H9 (cell line): ENCODE data around the gene CHPF2. TPM values are rescaled to one million over a fixed set of nuclear protein-coding genes. Genes with fewer than 3 reads are reported as not detected.

Experiments used
- DNase-seq: peaks from one replicate; pipeline ENCODE4 v3.0.0-alpha.2; 2017
- H2AFZ ChIP-seq: one replicate; pipeline ENCODE4 v1.6.1; 2013; ENCODE audit warnings: mild to moderate bottlenecking, low read length, control low read depth, moderate library complexity
- H2AK5ac ChIP-seq: 2 replicates; pipeline ENCODE4 v1.6.1; 2013; ENCODE audit warnings: low read length, control low read depth, mixed read lengths; ENCODE audit not compliant: insufficient read length
- H2BK120ac ChIP-seq: one replicate; pipeline ENCODE4 v1.6.1; 2013; ENCODE audit warnings: low read depth, mild to moderate bottlenecking, low read length, control low read depth, inconsistent platforms; ENCODE audit not compliant: poor library complexity, severe bottlenecking
- H2BK12ac ChIP-seq: 2 replicates; pipeline ENCODE4 v1.6.1; 2013; ENCODE audit warnings: low read length, control low read depth, mixed read lengths, low read depth; ENCODE audit not compliant: insufficient read length
- H2BK15ac ChIP-seq: 2 replicates; pipeline ENCODE4 v1.6.1; 2013; ENCODE audit warnings: low read depth, low read length, control low read depth
- H2BK20ac ChIP-seq: one replicate; pipeline ENCODE4 v1.6.1; 2013; ENCODE audit warnings: low read depth, mild to moderate bottlenecking, low read length, control low read depth, inconsistent platforms; ENCODE audit not compliant: poor library complexity, severe bottlenecking
- H2BK5ac ChIP-seq: 2 replicates; pipeline ENCODE4 v1.6.1; 2013; ENCODE audit warnings: low read length, control low read depth, mixed read lengths; ENCODE audit not compliant: insufficient read length
- H3K14ac ChIP-seq: 2 replicates; pipeline ENCODE4 v1.6.1; 2013; ENCODE audit warnings: low read length, control low read depth; ENCODE audit not compliant: insufficient read depth
- H3K18ac ChIP-seq: 2 replicates; pipeline ENCODE4 v1.6.1; 2013; ENCODE audit warnings: low read depth, mild to moderate bottlenecking, mixed read lengths, low read length, control low read depth; ENCODE audit not compliant: insufficient read length
- H3K23ac ChIP-seq: 2 replicates; pipeline ENCODE4 v1.6.1; 2013; ENCODE audit warnings: low read length, control low read depth, mixed read lengths, low read depth; ENCODE audit not compliant: insufficient read length
- H3K23me2 ChIP-seq: 2 replicates; pipeline ENCODE4 v1.6.1; 2013; ENCODE audit warnings: low read depth, mild to moderate bottlenecking, mixed read lengths, low read length, control low read depth; ENCODE audit not compliant: insufficient read length, poor library complexity, severe bottlenecking
- H3K27ac ChIP-seq: 2 replicates; pipeline ENCODE4 v1.5.1; 2013; ENCODE audit warnings: low read length, control low read depth, mixed read lengths, low read depth; ENCODE audit not compliant: insufficient read length
- H3K27me3 ChIP-seq: 2 replicates; pipeline ENCODE4 v1.6.1; 2013; ENCODE audit warnings: low read length, control low read depth, inconsistent platforms; ENCODE audit not compliant: insufficient read depth
- H3K4ac ChIP-seq: 2 replicates; pipeline ENCODE4 v1.6.1; 2013; ENCODE audit warnings: low read depth, mild to moderate bottlenecking, control low read depth, inconsistent platforms, low read length, moderate library complexity
- H3K4me1 ChIP-seq: 2 replicates; pipeline ENCODE4 v1.6.1; 2013; ENCODE audit warnings: low read length, control low read depth, inconsistent platforms; ENCODE audit not compliant: insufficient read depth
- H3K4me2 ChIP-seq: 2 replicates; pipeline ENCODE4 v1.6.1; 2013; ENCODE audit warnings: low read length, control low read depth, mixed read lengths; ENCODE audit not compliant: insufficient read length, insufficient read depth
- H3K56ac ChIP-seq: 2 replicates; pipeline ENCODE4 v1.6.1; 2013; ENCODE audit warnings: low read depth, mild to moderate bottlenecking, mixed read lengths, low read length, control low read depth; ENCODE audit not compliant: insufficient read length
- H3K79me1 ChIP-seq: 2 replicates; pipeline ENCODE4 v1.6.1; 2013; ENCODE audit warnings: low read depth, mild to moderate bottlenecking, moderate library complexity, low read length, control low read depth, inconsistent platforms; ENCODE audit not compliant: insufficient read depth, poor library complexity, severe bottlenecking
- H3K79me2 ChIP-seq: 2 replicates; pipeline ENCODE4 v1.6.1; 2013; ENCODE audit warnings: low read length, control low read depth, inconsistent platforms; ENCODE audit not compliant: insufficient read depth
- H3K9ac ChIP-seq: 2 replicates; pipeline ENCODE4 v1.6.1; 2013; ENCODE audit warnings: low read length, control low read depth, mixed read lengths; ENCODE audit not compliant: insufficient read length; ENCODE audit errors: extremely low read depth
- H3K9me3 ChIP-seq: one replicate; pipeline ENCODE4 v1.6.1; 2013; ENCODE audit warnings: low read depth, low read length, inconsistent platforms; ENCODE audit not compliant: control insufficient read depth
- H3T11ph ChIP-seq: one replicate; pipeline ENCODE4 v1.6.1; 2013; ENCODE audit warnings: mild to moderate bottlenecking, low read length, control low read depth, inconsistent platforms
- H4K20me1 ChIP-seq: one replicate; pipeline ENCODE4 v1.6.1; 2013; ENCODE audit not compliant: control insufficient read depth, insufficient read length, insufficient read depth
- H4K5ac ChIP-seq: 2 replicates; pipeline ENCODE4 v1.6.1; 2013; ENCODE audit warnings: low read depth, mild to moderate bottlenecking, mixed read lengths, low read length, control low read depth; ENCODE audit not compliant: insufficient read length
- H4K8ac ChIP-seq: replicated peaks from 2 replicates; pipeline ENCODE4 v1.6.1; 2013; ENCODE audit warnings: low read length, control low read depth, mixed read lengths, low read depth; ENCODE audit not compliant: insufficient read length
- H4K91ac ChIP-seq: 2 replicates; pipeline ENCODE4 v1.6.1; 2013; ENCODE audit warnings: low read depth, mild to moderate bottlenecking, moderate library complexity, mixed read lengths, low read length, control low read depth; ENCODE audit not compliant: insufficient read length
- H3K27ac Mint-ChIP-seq, 3 experiments: 2 replicates in 2 of 3; 3 replicates in 1 of 3; pipeline ENCODE4 v1.8.0; 2020 to 2021; ENCODE audit warnings: mixed read lengths in 3 of 3, mild to moderate bottlenecking in 1 of 3, moderate library complexity in 1 of 3
- H3K27me3 Mint-ChIP-seq: 2 replicates; pipeline ENCODE4 v1.8.0; 2021; ENCODE audit warnings: low read depth, mild to moderate bottlenecking, moderate library complexity, mixed read lengths
- H3K36me3 Mint-ChIP-seq, 3 experiments: 2 replicates in 2 of 3; 3 replicates in 1 of 3; pipeline ENCODE4 v1.8.0; 2020 to 2021; ENCODE audit warnings: low read depth in 3 of 3, mixed read lengths in 3 of 3; ENCODE audit not compliant: insufficient read depth in 1 of 3
- H3K4me1 Mint-ChIP-seq, 2 experiments: 2 replicates each; pipeline ENCODE4 v1.8.0; 2020; ENCODE audit warnings: mixed read lengths in 2 of 2
- H3K4me3 Mint-ChIP-seq, 2 experiments: 2 replicates in 1 of 2; 3 replicates in 1 of 2; pipeline ENCODE4 v1.8.0; 2020 to 2021; ENCODE audit warnings: mild to moderate bottlenecking in 2 of 2, mixed read lengths in 2 of 2, moderate library complexity in 1 of 2
- H3K9me3 Mint-ChIP-seq, 2 experiments: 2 replicates in 1 of 2; 3 replicates in 1 of 2; pipeline ENCODE4 v1.8.0; 2020; ENCODE audit warnings: mild to moderate bottlenecking in 2 of 2, mixed read lengths in 2 of 2, moderate library complexity in 1 of 2
- WGBS: extraction: QIAGEN DNeasy Blood & Tissue Kit; methylation state at CpG from one replicate; pipeline ENCODE4 v1.1.7; 2013; ENCODE audit warnings: missing lambda C conversion rate, low lambda C conversion rate, mixed read lengths; ENCODE audit not compliant: insufficient read length; ENCODE audit errors: extremely low coverage; 5-methylcytosine and 5-hydroxymethylcytosine counted together
- total RNA-seq: library from RNA; stranded (reverse); gene quantifications from 2 replicates; pipeline ENCODE4 v1.2.1, GENCODE V29; 2021
- TF ChIP-seq, protein P1 (sequence below): fragments of 200-600 bp; sonication (generic); conservative IDR thresholded peaks from 3 replicates; pipeline ENCODE4 v1.8.0; 2021; ENCODE audit warnings: antibody characterized with exemption, mild to moderate bottlenecking

The CHPF2 gene
- total RNA-seq, 1 experiment from 2014 or later: 25.7 TPM

DNA sequence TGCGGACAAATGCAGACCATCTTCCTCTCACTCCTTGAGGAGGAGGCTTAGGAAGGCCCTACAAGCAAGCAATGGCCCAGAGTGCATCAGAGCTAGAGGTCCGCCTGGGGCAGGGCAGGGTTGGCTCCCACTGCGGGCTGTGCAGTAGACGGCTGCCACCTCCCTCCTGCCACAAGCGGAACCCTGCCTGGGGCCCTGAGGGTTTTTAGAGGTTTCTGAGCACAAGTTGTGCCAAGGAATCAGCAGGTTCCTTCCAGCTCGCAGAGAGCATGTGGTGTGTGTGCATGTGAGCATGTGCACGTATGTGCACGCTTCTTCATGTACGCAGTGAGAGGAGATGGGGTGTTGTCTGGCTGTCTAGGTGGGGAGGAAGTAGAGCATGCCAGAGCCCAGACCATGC lies 42.1 kb downstream of the CHPF2 start:
- Histone ChIP-seq H2BK5ac (no peak overlapping the region), H3K79me1 (no peaks in the 10 kb centered on the region), H4K91ac (no peak overlapping the region), H3K4ac (no peak overlapping the region), H2AK5ac (no peak overlapping the region), H3K4me2 (no peak overlapping the region), H3K4me1 (no peaks in the 10 kb centered on the region), H3K18ac (no peak overlapping the region), H2BK120ac (no peak overlapping the region), H3T11ph (no peak overlapping the region), H3K56ac (no peak overlapping the region), H3K14ac (no peak overlapping the region), H2BK15ac (no peak overlapping the region), H3K23ac (no peak overlapping the region), H3K9ac (no peak overlapping the region), H2BK12ac (no peak overlapping the region), H3K23me2 (no peaks in the 10 kb centered on the region), H2BK20ac (no peak overlapping the region), H3K79me2 (no peaks in the 10 kb centered on the region), H3K27me3 (no peaks in the 10 kb centered on the region; the same call in 1 of the 2 replicates), H2AFZ (no peak overlapping the region), H4K8ac (no peak overlapping the region), H3K9me3 (no peaks in the 10 kb centered on the region), H4K5ac (no peak overlapping the region), H4K20me1 (no peaks in the 10 kb centered on the region), H3K27ac (no peak overlapping the region)
- Mint-ChIP-seq H3K27me3 (peaks cover 60% of the 10 kb centered on the region), H3K4me1 (peaks cover 6 to 19% of the 10 kb centered on the region in 2 experiments), H3K27ac (no peak overlapping the region), H3K36me3 (no peaks in the 10 kb centered on the region; a peak in 1 of 7 replicates), H3K4me3 (no peak overlapping the region), H3K9me3 (no peaks in the 10 kb centered on the region)
- DNase-seq: no peak
- TF ChIP-seq, protein P1, sequence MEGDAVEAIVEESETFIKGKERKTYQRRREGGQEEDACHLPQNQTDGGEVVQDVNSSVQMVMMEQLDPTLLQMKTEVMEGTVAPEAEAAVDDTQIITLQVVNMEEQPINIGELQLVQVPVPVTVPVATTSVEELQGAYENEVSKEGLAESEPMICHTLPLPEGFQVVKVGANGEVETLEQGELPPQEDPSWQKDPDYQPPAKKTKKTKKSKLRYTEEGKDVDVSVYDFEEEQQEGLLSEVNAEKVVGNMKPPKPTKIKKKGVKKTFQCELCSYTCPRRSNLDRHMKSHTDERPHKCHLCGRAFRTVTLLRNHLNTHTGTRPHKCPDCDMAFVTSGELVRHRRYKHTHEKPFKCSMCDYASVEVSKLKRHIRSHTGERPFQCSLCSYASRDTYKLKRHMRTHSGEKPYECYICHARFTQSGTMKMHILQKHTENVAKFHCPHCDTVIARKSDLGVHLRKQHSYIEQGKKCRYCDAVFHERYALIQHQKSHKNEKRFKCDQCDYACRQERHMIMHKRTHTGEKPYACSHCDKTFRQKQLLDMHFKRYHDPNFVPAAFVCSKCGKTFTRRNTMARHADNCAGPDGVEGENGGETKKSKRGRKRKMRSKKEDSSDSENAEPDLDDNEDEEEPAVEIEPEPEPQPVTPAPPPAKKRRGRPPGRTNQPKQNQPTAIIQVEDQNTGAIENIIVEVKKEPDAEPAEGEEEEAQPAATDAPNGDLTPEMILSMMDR: no peak
- no CpG with 5 or more reads among the region's 9 CpGs for WGBS
